ENCODE measurements around the gene AHNAK.

DNA sequence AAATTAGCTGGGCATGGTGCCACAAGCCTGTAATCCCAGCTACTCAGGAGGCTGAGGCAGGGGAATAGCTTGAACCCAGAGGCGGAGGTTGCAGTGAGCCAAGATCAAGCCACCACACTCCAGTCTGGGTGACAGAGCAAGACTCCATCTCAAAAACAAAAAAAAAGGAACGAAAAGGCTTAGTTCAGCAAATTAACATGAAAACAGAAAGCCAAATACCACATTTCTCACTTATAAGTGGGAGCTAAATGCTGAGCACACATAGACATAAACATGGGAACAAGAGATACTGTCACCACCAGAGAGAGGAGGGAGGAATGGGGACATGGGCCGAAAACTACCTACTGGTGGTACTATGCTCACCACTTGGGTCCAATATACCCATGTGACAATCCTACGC lies 89.1 kb downstream of the AHNAK start:
- TF ChIP-seq, protein P1, sequence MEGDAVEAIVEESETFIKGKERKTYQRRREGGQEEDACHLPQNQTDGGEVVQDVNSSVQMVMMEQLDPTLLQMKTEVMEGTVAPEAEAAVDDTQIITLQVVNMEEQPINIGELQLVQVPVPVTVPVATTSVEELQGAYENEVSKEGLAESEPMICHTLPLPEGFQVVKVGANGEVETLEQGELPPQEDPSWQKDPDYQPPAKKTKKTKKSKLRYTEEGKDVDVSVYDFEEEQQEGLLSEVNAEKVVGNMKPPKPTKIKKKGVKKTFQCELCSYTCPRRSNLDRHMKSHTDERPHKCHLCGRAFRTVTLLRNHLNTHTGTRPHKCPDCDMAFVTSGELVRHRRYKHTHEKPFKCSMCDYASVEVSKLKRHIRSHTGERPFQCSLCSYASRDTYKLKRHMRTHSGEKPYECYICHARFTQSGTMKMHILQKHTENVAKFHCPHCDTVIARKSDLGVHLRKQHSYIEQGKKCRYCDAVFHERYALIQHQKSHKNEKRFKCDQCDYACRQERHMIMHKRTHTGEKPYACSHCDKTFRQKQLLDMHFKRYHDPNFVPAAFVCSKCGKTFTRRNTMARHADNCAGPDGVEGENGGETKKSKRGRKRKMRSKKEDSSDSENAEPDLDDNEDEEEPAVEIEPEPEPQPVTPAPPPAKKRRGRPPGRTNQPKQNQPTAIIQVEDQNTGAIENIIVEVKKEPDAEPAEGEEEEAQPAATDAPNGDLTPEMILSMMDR (conservative IDR thresholded peaks at IDR 0.05; ENCODE audit: low read length), result no peak
- no peak for TF ChIP-seq EZH2phosphoT487 (IDR thresholded peaks at IDR 0.05; ENCODE audit: borderline replicate concordance, low read depth, low read length)

Data from OCI-LY7 (cell line).